Measurements from ENCODE around the gene CLEC17A. TPM values are rescaled to one million over a fixed set of nuclear protein-coding genes. Genes with fewer than 3 reads are reported as not detected.

Gene CLEC17A
- total and polyA plus RNA-seq, 8 donors, result 0.18 TPM; not detected in 6

DNA sequence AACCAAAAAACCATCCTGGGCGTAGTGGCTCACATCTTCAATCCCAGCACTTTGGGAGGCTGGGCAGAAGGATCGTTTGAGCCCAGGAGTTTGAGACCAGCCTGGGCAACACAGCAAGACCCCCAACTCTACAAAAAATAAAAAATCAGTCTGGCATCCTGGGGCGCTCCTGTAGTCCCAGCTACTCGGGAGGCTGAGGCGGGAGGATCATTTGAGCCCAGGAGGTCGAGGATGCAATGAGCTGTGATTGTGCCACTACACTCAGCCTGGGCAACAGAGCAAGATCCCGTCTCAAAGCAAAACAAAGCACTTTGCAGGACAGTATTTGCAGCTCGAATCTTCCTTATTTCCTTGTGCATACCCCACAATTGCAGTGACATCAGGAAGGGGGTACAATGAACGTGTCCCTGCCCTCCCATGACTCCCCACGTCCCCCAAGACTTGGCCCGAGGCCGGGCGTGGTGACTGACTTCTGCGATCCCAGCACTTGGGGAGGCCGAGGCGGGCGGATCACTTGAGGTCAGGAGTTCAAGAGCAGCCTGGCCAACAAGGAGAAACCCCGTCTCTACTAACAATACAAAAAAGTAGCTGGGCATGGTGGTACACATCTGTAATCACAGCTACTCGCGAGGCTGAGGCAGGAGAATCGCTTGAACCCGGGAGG, 11.9 kb upstream of the CLEC17A start:
- Histone ChIP-seq H3K9me3 (no peaks in the 10 kb centered on the region), H3K27me3 (no peaks in the 10 kb centered on the region), H3K27ac (peak overlapping the region in 4 of 5 donors; percentile 79 to 91 (median 87)), H3K36me3 (peaks cover 9 to 32% (median 24%) of the 10 kb centered on the region in 4 donors), H3K4me1 (peaks cover 15 to 58% (median 41%) of the 10 kb centered on the region in 4 donors), H3K4me3 (peak overlapping the region; percentile 83 to 98 (median 93))
- TF ChIP-seq POLR2A (IDR thresholded peaks at IDR 0.05), result no peak
- TF ChIP-seq POLR2AphosphoS5 (IDR thresholded peaks at IDR 0.05), result no peak
- no peak for TF ChIP-seq EP300 (IDR thresholded peaks at IDR 0.05)
- TF ChIP-seq, protein P1, sequence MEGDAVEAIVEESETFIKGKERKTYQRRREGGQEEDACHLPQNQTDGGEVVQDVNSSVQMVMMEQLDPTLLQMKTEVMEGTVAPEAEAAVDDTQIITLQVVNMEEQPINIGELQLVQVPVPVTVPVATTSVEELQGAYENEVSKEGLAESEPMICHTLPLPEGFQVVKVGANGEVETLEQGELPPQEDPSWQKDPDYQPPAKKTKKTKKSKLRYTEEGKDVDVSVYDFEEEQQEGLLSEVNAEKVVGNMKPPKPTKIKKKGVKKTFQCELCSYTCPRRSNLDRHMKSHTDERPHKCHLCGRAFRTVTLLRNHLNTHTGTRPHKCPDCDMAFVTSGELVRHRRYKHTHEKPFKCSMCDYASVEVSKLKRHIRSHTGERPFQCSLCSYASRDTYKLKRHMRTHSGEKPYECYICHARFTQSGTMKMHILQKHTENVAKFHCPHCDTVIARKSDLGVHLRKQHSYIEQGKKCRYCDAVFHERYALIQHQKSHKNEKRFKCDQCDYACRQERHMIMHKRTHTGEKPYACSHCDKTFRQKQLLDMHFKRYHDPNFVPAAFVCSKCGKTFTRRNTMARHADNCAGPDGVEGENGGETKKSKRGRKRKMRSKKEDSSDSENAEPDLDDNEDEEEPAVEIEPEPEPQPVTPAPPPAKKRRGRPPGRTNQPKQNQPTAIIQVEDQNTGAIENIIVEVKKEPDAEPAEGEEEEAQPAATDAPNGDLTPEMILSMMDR (IDR thresholded peaks at IDR 0.05), result no peak
- DNase-seq, result no peak
- 33 to 41% (median 35%) methylated on average over 10 to 22 of the region's 22 CpGs for WGBS, 5 donors
- intact Hi-C loops (cut with DNase I; ENCODE audit: low total_unique reads), result no loop called here

DNA sequence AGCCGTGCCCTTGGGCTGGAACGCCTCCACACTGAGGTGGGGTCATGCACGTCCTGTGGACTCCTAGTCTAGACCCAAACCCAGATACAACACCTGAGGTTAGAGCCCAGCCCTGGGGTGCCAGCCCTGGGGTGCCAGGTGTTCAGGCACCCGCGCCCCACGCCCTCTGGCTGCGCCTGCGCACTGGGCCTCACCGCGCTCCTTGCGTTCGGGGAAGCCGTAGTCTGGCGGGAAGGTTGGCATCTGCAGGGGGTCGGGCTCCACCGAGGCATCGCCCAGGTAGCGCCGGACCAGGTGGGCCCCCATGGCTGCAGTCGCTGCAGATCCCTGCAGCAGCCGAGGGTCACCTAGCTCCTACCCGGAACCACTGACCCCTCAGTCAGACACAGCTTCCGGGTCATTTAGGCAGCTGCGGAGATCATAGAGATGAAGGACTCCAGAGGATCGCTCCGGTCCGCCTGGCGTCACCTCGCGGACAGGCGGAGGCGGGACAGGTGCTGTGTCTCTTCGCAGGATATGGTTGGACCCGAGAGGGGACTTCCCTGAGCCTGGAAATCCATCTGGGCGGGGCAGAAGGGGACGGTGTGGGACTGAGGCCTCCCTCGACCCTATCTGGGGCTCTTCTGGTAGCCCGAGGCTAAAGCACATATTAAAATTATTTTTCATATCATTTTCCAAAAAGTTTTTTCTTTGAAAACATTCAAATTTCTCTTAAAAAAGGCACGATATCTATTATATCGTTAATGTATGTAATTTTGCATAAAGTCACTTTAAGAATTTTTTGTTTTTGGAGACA, 11.0 kb upstream of the CLEC17A start, which contains the start of gene NDUFB7:
Gene NDUFB7, minus strand, starts transcription at position 372 of the 796 bp plus-strand sequence. Its CDS starts 66 bp downstream, at position 306.
- TF ChIP-seq, protein P1 (IDR thresholded peaks at IDR 0.05), result peak in 5 of 7 experiments; percentile 40 to 85 (median 64)
- TF ChIP-seq POLR2A (IDR thresholded peaks at IDR 0.05) (no peak), EP300 (IDR thresholded peaks at IDR 0.05) (no peak), POLR2AphosphoS5 (IDR thresholded peaks at IDR 0.05) (peak; percentile 66 to 96 (median 88))
- intact Hi-C loops (cut with DNase I; ENCODE audit: low total_unique reads), result no loop called here
- H3K36me3 ChIP-seq, result peaks cover 4 to 23% (median 15%) of the 10 kb centered on the region in 4 donors
- 2 to 7% (median 3%) methylated on average over 15 to 40 of the region's 40 CpGs for WGBS, 5 donors
- peaks cover 15 to 58% (median 41%) of the 10 kb centered on the region in 4 donors for H3K4me1 ChIP-seq
- no peaks in the 10 kb centered on the region for H3K9me3 ChIP-seq
- peak; percentile 92 to 97 for DNase-seq
- peak within 1 kb of the TSS; percentile 83 to 98 (median 93) for H3K4me3 ChIP-seq
- H3K27me3 ChIP-seq, result no peaks in the 10 kb centered on the region
- H3K27ac ChIP-seq, result peak within 1 kb of the TSS; percentile 79 to 91 (median 84)

DNA sequence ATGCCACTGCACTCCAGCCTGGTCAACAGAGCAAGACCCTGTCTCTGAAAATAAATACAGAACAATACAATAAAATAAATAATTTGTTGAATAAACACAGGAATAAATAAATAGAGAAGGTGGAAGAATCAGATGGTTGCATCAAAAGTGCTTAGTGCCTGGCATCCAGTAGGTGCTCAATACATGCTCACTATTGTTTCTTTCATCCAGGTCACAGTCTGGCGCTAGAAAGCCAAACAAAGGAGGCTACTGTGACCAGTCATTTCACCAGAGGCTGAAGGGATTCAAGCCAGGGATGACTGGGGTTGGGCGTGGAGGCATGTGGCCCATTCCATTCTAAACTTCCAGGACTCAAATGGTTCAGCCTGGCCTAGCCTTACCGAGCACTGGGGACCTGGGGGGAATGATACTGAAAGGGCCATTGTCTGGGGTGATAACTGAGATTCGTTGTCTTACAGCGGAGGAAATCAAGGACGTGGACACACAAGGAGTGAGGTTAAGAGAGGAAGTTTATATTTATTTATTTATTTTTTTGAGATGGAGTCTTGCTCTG, 7.4 kb upstream of the CLEC17A start:
- H3K4me1 ChIP-seq, result peaks cover 12 to 26% (median 19%) of the 10 kb centered on the region in 4 donors
- no peaks in the 10 kb centered on the region for H3K27me3 ChIP-seq
- no peak for DNase-seq
- H3K9me3 ChIP-seq, result no peaks in the 10 kb centered on the region
- TF ChIP-seq, protein P1 (IDR thresholded peaks at IDR 0.05), result no peak
- TF ChIP-seq POLR2AphosphoS5 (IDR thresholded peaks at IDR 0.05), result no peak
- TF ChIP-seq EP300 (IDR thresholded peaks at IDR 0.05), result no peak
- no peak for TF ChIP-seq POLR2A (IDR thresholded peaks at IDR 0.05)
- H3K4me3 ChIP-seq, result no peak overlapping the region
- WGBS, 5 donors, result 72 to 84% (median 76%) methylated on average over 6 of the region's 6 CpGs
- no peaks in the 10 kb centered on the region for H3K36me3 ChIP-seq
- H3K27ac ChIP-seq, result no peak overlapping the region
- intact Hi-C loops (cut with DNase I; ENCODE audit: low total_unique reads), result loop anchor here (5.0 kb wide), 1 partner anchor 312 kb away; the partner anchor contains the start of gene OR7A17

DNA sequence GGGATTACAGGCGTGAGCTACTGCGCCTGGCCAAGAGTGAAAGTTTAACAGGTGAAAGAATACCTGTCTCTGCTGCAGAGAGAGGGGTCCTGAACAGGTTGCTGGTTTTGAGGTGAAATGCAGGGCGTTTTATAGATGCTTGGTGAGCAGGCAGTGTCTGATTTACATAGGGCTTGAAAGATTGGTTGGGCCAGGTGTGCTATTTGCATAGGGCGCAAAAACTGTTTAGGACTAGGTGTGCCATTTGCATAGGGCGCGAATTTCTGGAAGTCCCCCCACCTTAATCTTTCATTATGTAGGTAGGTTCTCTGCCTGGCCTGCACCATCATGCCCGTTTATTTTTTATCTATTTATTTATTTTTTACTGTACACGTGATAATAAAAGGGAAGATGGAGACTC, 6.5 kb upstream of the CLEC17A start:
- Histone ChIP-seq H3K36me3 (no peaks in the 10 kb centered on the region), H3K4me3 (no peak overlapping the region), H3K27ac (no peak overlapping the region), H3K27me3 (no peaks in the 10 kb centered on the region), H3K4me1 (peaks cover 5 to 17% (median 10%) of the 10 kb centered on the region in 4 donors), H3K9me3 (no peaks in the 10 kb centered on the region)
- DNase-seq, result no peak
- intact Hi-C loops (cut with DNase I; ENCODE audit: low total_unique reads), result loop anchor here (5.0 kb wide), 1 partner anchor 311 kb away; the partner anchor contains the start of gene OR7A17
- TF ChIP-seq POLR2A (IDR thresholded peaks at IDR 0.05) (no peak), EP300 (IDR thresholded peaks at IDR 0.05) (no peak), POLR2AphosphoS5 (IDR thresholded peaks at IDR 0.05) (no peak)
- TF ChIP-seq, protein P1 (IDR thresholded peaks at IDR 0.05), result no peak
- WGBS, 5 donors, result 74 to 77% (median 77%) methylated on average over 8 of the region's 8 CpGs
